Measurements from ENCODE around the gene FALEC.
A peak's percentile ranks its signal among the peaks of the same experiment; 100 is the strongest.

- TF ChIP-seq, protein P1, sequence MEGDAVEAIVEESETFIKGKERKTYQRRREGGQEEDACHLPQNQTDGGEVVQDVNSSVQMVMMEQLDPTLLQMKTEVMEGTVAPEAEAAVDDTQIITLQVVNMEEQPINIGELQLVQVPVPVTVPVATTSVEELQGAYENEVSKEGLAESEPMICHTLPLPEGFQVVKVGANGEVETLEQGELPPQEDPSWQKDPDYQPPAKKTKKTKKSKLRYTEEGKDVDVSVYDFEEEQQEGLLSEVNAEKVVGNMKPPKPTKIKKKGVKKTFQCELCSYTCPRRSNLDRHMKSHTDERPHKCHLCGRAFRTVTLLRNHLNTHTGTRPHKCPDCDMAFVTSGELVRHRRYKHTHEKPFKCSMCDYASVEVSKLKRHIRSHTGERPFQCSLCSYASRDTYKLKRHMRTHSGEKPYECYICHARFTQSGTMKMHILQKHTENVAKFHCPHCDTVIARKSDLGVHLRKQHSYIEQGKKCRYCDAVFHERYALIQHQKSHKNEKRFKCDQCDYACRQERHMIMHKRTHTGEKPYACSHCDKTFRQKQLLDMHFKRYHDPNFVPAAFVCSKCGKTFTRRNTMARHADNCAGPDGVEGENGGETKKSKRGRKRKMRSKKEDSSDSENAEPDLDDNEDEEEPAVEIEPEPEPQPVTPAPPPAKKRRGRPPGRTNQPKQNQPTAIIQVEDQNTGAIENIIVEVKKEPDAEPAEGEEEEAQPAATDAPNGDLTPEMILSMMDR (IDR thresholded peaks at IDR 0.05; ENCODE audit: borderline replicate concordance, extremely low read depth, low read length, poor library complexity, severe bottlenecking): peak; percentile 42
- TF ChIP-seq EZH2 (IDR thresholded peaks at IDR 0.05; ENCODE audit: borderline replicate concordance, low read depth, low read length, severe bottlenecking): no peak
Observed at GRCh38 chr1:150516616-150517015, 1.1 kb downstream of the FALEC start.

All from DND-41 (cell line).